Skeletal muscle satellite cell (primary cell): ENCODE data around the gene SPATA16.
"Not testable (repeated sequence)": the region's sequence is repeated elsewhere in the genome, so short reads cannot be mapped to it uniquely, and the experiment has no call there.

Experiments
- H3K27me3 ChIP-seq: 2 replicates; pipeline ENCODE4 v1.7.0; 2013; ENCODE audit warnings: low read length; ENCODE audit not compliant: control insufficient read depth, insufficient read depth
- H3K36me3 ChIP-seq: 2 replicates; pipeline ENCODE4 v1.7.0; 2013; ENCODE audit warnings: mild to moderate bottlenecking, control low read depth, low read length; ENCODE audit not compliant: insufficient read depth
- H3K4me1 ChIP-seq: 2 replicates; pipeline ENCODE4 v1.7.0; 2013; ENCODE audit warnings: low read length; ENCODE audit not compliant: control insufficient read depth, insufficient read depth
- H3K4me2 ChIP-seq: 2 replicates; pipeline ENCODE4 v1.7.0; 2013; ENCODE audit warnings: mild to moderate bottlenecking, low read length
- H3K4me3 ChIP-seq: 2 replicates; pipeline ENCODE4 v1.7.0; 2013; ENCODE audit warnings: low read length
- H3K9ac ChIP-seq: 2 replicates; pipeline ENCODE4 v1.7.0; 2013; ENCODE audit warnings: mild to moderate bottlenecking, low read depth, low read length, moderate library complexity
- H3K9me3 ChIP-seq: replicated peaks from 2 replicates; pipeline ENCODE4 v1.7.0; 2013; ENCODE audit warnings: mild to moderate bottlenecking, control low read depth, low read length

The SPATA16 gene

GRCh38 chr3:172869368-172869771, 271.7 kb downstream of the SPATA16 start:
- H3K9ac ChIP-seq: no peak overlapping the region
- H3K36me3 ChIP-seq: no peaks in the 10 kb centered on the region
- H3K9me3 ChIP-seq: no peaks in the 10 kb centered on the region
- H3K4me1 ChIP-seq: no peaks in the 10 kb centered on the region
- no peak overlapping the region for H3K4me3 ChIP-seq
- H3K4me2 ChIP-seq: no peak overlapping the region
- peaks cover 3% of the 10 kb centered on the region for H3K27me3 ChIP-seq

GRCh38 chr3:172868582-172869200, 272.3 kb downstream of the SPATA16 start:
- Histone ChIP-seq H3K36me3 (no peaks in the 10 kb centered on the region), H3K4me2 (no peak overlapping the region), H3K9ac (no peak overlapping the region), H3K4me1 (no peaks in the 10 kb centered on the region), H3K9me3 (no peaks in the 10 kb centered on the region), H3K27me3 (peaks cover 3% of the 10 kb centered on the region), H3K4me3 (no peak overlapping the region)

GRCh38 chr3:172866726-172867350, 274.2 kb downstream of the SPATA16 start:
- not testable (repeated sequence) for H3K27me3 ChIP-seq, H3K4me3 ChIP-seq, H3K4me1 ChIP-seq, H3K9me3 ChIP-seq, H3K9ac ChIP-seq, H3K36me3 ChIP-seq, H3K4me2 ChIP-seq

- no peaks in the 10 kb centered on the region for H3K4me1 ChIP-seq
- no peaks in the 10 kb centered on the region for H3K36me3 ChIP-seq
- H3K4me3 ChIP-seq: no peak overlapping the region
- H3K27me3 ChIP-seq: peaks cover 2% of the 10 kb centered on the region
- H3K9ac ChIP-seq: no peak overlapping the region
- H3K9me3 ChIP-seq: no peaks in the 10 kb centered on the region
- H3K4me2 ChIP-seq: no peak overlapping the region
Measured at GRCh38 chr3:172859041-172859440, 282.0 kb downstream of the SPATA16 start.

GRCh38 chr3:172856795-172857742, 284.0 kb downstream of the SPATA16 start:
- Histone ChIP-seq H3K9me3 (no peaks in the 10 kb centered on the region), H3K27me3 (peaks cover 14% of the 10 kb centered on the region), H3K4me1 (no peaks in the 10 kb centered on the region), H3K36me3 (no peaks in the 10 kb centered on the region), H3K4me3 (no peak overlapping the region), H3K4me2 (no peak overlapping the region), H3K9ac (no peak overlapping the region)

- Histone ChIP-seq H3K4me2 (no peak overlapping the region), H3K27me3 (peaks cover 14% of the 10 kb centered on the region), H3K4me1 (no peaks in the 10 kb centered on the region), H3K36me3 (no peaks in the 10 kb centered on the region), H3K9ac (no peak overlapping the region), H3K4me3 (no peak overlapping the region), H3K9me3 (no peaks in the 10 kb centered on the region)
Measured at GRCh38 chr3:172855037-172855436, 286.0 kb downstream of the SPATA16 start.

GRCh38 chr3:172853921-172854666, 286.9 kb downstream of the SPATA16 start:
- no peaks in the 10 kb centered on the region for H3K36me3 ChIP-seq

GRCh38 chr3:172853005-172853404, 288.0 kb downstream of the SPATA16 start:
- H3K4me3 ChIP-seq: no peak overlapping the region

More at GRCh38 chr3:172853921-172854666, 286.9 kb downstream of the SPATA16 start:
- Histone ChIP-seq H3K27me3 (peaks cover 14% of the 10 kb centered on the region), H3K9ac (no peak overlapping the region), H3K4me1 (no peaks in the 10 kb centered on the region), H3K4me3 (no peak overlapping the region), H3K4me2 (no peak overlapping the region), H3K9me3 (no peaks in the 10 kb centered on the region)

GRCh38 chr3:172848910-172849309, 292.1 kb downstream of the SPATA16 start:
- no peaks in the 10 kb centered on the region for H3K4me1 ChIP-seq
- H3K4me3 ChIP-seq: no peak overlapping the region
- no peaks in the 10 kb centered on the region for H3K9me3 ChIP-seq
- peaks cover 17% of the 10 kb centered on the region for H3K27me3 ChIP-seq
- H3K4me2 ChIP-seq: no peak overlapping the region
- no peaks in the 10 kb centered on the region for H3K36me3 ChIP-seq
- no peak overlapping the region for H3K9ac ChIP-seq

More at GRCh38 chr3:172853005-172853404, 288.0 kb downstream of the SPATA16 start:
- Histone ChIP-seq H3K9me3 (no peaks in the 10 kb centered on the region), H3K4me1 (no peaks in the 10 kb centered on the region), H3K36me3 (no peaks in the 10 kb centered on the region), H3K9ac (no peak overlapping the region), H3K4me2 (no peak overlapping the region), H3K27me3 (peaks cover 14% of the 10 kb centered on the region)

GRCh38 chr3:172847292-172847691, 293.7 kb downstream of the SPATA16 start:
- Histone ChIP-seq H3K4me3 (no peak overlapping the region), H3K9ac (no peak overlapping the region), H3K4me2 (no peak overlapping the region), H3K36me3 (no peaks in the 10 kb centered on the region), H3K27me3 (peaks cover 10% of the 10 kb centered on the region), H3K4me1 (no peaks in the 10 kb centered on the region), H3K9me3 (no peaks in the 10 kb centered on the region)

- no peak overlapping the region for H3K9ac ChIP-seq
- H3K4me3 ChIP-seq: no peak overlapping the region
- no peak overlapping the region for H3K4me2 ChIP-seq
- no peaks in the 10 kb centered on the region for H3K9me3 ChIP-seq
- no peaks in the 10 kb centered on the region for H3K4me1 ChIP-seq
- H3K36me3 ChIP-seq: no peaks in the 10 kb centered on the region
- H3K27me3 ChIP-seq: peaks cover 10% of the 10 kb centered on the region
Measured at GRCh38 chr3:172846706-172847105, 294.3 kb downstream of the SPATA16 start.
